T1000 (cell line): ENCODE data around the gene EIF4H.
"Not testable (repeated sequence)": the region's sequence is repeated elsewhere in the genome, so short reads cannot be mapped to it uniquely, and the experiment has no call there.

Source experiments
- DNase-seq: peaks from one replicate; lab custom pipeline; 2025; ENCODE audit warnings: mixed read lengths; lab: John Stamatoyannopoulos, UW

Gene EIF4H

DNA sequence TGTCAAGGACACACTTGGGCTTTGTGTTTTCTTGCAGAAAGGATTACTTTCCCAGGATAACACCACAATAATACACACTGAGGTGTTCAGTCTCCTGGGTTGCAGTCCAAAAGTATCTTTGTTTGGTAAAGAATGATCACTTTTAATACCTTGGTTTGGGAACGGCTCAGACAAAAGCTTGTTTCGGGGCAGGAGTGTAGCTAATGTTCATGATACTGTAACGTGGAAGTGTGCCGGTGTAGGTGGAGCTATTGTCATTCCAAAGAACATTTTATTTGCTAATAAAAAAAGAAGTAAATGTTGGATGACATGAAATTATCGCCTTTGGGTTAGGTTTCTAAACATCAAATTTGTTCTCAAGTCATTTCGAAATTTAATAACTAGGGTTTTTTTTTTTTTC is 1.2 kb downstream of the EIF4H start:
- DNase-seq = no peak

DNA sequence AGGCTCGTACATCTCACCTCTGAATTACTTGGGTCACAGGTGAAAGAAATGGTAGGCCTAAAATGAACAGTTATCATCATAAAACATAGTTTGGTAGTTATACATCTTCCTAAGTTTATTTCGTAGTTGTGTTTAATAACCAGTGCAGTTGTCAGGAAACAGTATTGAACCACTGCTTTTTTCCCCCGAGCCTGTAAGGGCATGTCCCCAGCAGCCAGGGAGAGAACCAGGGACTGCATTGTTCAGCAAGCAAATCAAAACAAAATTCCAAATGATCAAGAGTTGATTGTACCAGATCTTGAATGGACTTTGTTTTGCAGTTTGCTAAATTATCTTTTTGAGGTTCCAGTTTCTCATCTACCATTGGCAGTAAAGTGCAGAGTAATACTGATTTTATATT is 2.4 kb downstream of the EIF4H start:
- no peak for DNase-seq

DNA sequence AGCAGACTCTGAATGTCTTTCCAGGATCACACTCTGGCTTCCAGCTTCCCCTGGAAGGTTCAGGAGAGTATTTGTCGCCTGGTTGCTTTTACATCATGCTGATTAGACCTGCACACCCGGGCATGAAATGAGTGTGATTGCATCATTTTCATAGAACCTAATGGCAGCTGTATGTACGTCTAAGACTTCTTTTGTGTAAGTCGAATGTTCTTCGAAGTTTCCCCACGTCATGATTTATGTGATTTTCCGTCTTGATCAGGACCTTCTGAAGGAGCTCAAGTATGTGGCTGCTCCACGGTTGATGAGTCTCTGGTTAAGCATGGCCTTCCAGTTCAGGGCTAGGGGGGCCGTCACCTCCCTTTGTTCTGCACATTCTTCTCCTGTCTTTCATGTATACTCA is 4.5 kb downstream of the EIF4H start:
- DNase-seq = no peak

DNA sequence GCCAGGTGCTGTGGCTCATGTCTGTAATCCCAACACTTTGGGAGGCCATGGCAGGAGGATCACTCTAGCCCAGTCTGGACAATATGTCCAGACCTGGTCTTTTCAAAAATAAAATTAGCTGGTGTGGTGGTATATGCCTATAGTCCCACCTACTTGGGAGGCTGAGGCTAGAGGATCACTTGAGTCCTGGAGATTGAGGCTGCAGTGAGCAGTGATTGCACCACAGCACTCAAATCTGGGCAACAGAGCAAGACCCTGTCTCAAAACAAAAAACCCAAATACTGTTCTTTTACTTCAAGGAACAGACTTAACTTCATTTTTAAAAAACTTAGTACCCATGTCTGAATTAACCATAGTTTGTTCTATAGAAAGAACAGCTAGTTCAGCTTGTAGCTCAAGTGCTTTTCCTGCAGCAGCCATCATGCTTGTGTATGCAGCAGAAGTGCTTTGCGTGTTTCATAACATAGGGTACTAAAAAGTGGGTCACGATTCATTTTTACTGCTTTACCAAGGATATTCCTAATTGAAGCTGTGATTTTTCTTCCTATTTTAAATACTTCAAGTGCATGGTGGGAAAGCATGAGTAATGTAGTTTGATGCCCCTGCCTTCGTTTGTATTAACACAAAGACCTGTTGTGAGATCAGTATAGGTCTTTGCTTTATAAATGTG is 5.9 kb downstream of the EIF4H start:
- DNase-seq = no peak

DNA sequence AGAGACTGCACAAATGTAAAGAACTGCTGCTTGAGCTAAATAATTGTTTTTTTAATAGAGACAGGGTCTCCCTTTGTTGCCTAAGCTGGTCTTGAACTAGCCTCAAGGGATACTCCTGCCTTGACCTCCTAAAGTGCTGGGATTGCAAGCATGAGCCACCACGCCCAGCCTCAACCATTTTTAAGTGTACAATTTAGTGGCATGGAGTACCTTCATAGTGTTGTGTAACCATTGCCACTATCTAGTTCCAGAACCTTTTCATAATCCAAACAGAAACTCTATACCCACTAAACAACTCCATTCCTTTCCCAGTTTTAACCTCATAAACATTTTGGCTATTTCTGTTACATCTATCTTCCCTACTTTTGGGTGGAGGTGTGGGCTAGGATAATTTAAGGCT is 6.7 kb downstream of the EIF4H start:
- no peak for DNase-seq

DNA sequence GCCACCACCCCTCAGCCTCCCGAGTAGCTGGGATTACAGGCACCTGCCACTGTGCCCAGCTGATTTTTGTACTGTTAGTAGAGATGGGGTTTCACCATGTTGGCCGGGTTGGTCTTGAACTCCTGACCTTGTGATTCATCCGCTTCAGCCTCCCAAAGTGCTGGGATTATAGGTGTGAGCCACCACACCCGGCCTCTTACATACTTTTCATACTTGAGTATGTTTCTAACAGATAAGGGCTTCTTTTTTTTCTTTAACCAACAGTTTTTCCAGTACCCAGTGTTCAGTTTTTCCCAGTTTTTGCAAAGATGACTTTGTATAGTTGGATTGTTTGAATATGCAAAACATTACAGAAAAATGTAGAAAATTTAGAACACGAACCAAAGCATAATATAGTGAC is 7.7 kb downstream of the EIF4H start:
- no peak for DNase-seq

DNA sequence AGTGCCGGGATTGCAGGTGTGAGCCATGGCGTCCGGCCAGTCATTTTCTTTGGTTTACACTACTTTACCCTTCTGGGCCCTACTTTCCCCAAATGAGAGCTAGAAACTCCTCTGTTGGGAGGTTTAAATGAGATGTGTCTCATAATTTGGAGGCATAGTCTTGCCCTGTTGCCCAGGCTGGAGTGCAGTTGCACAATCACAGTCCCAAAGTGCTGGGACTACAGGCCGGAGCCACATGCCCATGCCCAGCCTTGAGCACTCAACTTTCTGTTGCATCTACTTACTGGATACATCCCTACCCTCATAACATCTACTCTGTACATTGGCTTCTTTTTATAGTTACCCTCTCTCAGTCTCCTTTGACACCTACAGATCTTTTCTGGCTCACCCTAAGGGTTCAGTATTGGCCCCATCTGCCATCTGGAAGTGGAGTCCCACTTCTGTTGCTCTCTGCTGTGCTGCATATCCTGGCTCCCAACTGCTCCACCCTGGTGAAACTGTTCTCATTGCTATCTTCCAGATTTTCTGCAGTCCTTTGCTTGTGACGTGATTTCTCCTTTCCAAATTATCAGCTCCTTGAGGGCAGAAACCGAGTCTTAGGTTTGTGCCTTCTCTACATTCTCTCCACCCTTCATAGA is 8.4 kb downstream of the EIF4H start:
- no peak for DNase-seq

DNA sequence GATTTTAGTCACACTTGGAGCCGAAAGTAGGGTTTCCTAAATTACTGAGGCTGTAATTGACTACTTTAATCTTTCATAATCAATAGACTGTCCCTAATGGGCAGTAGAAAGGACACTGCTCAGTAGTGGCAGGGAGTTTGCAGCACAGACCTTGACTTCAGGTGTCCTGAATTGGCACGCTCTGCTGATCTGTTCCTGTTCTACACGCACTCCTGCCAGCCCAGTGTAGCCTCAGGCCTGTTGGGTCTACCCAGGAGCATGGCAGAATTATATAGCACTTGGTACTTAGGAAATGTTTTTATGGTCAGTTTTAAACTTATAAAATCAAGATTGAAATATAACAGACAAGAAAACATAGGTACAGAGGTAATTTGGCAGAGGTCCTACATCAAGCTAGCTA is 9.0 kb downstream of the EIF4H start:
- DNase-seq = no peak

DNA sequence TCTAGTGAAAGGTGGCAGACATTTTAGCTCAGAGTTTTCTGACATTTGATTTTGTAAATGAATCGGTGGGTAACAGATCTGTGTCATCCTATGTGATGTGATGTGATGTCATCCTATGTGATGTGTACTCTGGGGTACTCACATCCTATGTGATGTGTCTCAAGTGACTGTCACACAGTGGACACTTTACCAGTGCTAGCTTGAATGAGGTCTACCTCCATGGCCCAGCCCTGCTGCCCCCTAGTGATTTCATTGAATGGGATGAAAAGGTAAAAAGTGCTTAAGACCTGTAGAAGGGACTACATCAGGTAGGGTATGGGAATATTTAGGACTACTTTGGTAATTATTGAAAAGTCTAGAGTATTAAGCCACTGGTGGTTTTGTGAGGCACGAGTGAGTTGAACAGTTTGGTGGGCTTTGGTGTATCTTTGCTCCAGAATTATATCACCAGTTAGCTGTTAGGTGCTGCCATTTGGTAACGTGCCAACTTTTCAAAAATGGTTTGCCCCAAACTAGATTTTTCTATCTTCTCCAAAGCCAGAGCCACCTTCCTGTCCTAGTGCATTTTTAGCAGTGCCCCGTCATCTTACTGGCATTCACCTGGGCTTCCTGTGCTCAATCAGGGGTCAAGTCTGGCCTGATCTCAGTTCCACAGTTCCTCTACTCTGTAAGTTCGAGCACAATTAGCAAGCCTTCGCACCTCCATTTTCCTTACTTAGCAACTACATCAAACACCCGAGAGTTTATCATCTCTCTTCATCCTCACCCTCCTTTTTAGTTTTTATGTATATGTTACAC is 9.7 kb downstream of the EIF4H start:
- no peak for DNase-seq

DNA sequence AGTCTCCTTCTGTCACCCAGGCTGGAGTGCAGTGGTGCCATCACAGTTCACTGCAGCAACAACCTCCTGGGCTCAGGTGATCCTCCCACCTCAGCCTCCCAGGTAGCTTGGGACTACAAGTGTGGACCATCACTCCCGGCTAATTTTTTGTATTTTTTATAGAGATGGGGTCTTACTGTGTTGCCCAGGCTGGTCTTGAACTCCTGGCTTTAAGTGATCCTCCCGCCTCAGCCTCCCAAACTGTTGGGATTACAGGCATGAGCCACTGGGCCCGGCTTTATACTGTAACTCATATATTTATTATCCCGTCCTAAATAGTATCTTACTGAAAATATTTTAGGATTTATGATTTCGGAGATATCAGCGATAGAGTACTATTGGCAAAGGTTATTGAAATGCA is 10.9 kb downstream of the EIF4H start:
- no peak for DNase-seq

DNA sequence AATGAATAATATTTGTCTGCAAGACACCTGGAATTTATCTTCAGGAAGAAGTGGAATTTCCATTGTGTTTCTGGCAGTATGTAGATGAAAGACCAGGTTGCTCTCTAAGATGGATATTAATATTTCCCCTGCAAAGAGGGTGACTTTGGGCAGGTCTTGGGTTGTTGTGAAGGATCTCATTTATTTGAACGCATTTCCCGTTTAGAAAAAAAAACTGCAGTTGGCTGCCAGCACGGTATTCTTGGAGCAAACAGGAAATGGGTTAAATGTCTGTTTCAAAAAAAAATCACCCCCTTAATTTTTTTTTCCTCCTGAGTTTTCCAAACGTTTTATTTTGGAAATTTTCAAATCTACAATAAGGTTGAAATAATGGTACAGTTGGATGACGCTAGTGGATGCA is 11.5 kb downstream of the EIF4H start:
- no peak for DNase-seq

DNA sequence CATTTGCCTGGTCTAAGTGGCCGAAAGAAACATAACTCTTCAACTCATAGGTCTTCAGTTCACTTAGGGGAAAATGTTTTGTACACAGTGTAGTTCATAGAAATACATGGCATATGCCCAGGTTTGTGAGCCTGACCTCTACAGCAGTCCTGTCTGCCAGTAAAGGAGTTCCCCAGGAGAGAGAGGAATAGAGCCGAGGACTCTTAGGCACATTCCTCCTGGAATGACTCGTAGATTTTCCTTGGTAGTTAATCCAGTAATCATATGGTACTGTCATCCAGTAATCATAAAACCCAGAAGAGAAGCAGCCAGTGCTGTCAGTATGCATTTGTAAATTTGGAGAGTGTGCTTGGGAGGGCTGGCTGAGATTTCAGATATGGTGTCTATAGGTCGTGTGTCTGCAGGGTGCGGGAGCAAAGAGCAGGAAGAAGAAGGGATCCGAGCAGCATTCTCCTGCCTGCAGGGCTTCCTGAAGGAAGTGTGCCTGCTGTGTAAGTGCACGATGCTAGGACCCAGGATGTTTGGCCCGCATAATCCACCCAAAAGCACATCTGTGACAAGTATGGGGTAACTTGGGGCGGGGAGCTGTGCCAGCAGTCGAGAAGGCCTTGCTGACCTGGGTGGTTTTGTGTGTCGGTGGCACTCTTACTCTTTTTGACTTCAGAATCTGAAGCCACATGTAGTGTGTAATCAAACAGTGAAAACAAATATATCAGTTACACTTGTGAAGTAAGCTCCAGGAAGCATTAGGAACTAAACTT is 13.9 kb downstream of the EIF4H start:
- DNase-seq = no peak

DNA sequence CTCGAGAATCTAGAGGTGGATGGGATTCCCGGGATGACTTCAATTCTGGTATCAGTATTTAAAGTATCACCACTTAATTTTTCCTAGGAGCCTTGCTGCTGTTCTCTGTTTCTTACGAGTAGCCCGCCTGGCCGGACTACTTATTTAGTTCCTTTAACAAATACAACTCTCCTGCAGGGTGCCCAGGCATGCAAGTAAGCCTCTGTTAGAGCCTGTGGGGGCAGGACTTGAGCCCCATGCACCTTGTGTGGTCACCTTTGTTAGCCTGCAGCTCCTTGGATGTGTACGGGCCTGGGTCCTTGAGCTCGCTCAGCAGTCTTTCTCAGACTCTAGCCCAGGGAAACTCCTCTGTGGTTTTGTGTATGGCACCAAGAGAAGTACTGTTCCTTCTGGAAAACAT is 16.1 kb downstream of the EIF4H start:
- no peak for DNase-seq

DNA sequence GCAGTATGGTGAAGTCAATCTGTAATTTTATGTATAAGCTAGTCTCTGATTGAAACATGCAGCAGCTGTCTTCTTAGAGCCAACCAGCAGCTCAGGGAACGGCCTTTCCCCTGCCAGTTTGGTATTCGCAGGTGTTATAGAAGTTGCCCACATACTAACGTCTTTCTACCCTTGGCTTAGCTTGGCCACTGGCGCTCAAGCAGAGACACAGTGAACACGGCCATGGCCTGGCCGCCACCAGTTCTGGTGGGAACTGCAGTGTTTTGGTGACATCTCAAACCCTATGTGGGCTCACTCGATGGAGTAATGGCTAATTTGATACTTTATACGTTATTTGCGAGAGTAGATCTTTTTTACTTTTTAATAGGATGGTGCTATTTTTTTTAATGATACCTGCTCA is 17.1 kb downstream of the EIF4H start:
- DNase-seq = no peak

DNA sequence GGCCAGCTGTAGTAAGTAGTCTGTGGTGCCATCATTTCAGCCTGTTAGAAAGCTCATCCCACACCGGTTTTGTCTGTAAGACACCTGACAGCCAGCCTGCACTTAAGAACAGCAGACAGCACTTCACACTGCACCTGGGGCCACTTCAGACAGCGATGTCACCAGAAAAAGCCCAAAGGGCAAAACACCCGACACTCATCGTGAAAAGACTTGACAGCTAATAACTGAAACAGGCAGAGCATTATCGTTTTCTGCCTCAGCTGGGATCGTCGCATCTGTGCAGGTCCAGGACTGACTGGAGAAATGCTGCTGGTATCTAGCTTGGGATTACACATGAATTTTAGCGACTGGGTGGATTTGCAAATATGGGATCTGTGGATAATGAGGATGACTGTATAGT is 18.9 kb downstream of the EIF4H start:
- DNase-seq = no peak

DNA sequence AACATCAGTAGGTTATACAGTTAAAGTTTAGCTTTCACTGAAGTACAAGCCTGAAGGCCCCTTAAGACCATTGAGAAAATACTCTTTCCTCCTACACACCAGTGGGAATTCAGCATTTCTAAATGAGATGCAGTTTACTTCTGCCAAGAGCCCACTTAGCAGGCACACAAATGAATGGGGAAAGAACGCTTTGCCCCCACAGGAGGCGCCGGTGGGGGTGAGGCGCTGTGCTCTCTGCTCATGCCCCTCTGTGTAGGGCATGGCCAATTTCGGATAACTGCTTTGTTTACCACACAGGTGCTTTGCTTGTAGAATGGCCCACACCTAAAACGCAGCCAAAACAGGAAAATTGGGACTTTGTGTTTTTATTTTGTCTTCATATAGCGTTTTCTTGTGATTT is 19.8 kb downstream of the EIF4H start:
- no peak for DNase-seq

DNA sequence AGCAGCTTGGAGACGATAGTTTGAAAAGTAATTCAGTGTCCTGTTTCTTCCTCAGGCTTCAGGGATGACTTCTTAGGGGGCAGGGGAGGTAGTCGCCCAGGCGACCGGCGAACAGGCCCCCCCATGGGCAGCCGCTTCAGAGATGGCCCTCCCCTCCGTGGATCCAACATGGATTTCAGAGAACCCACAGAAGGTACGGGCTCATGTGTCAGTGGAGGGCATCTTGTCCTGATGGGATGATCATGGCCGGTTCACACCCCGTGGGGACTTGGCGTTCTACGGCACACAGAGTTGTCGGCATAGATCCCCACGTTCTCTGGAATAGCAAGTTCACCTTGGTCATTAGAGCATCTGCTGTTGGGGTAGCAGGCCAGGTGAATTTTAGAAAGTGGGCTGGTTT is 20.5 kb downstream of the EIF4H start:
- DNase-seq = no peak

DNA sequence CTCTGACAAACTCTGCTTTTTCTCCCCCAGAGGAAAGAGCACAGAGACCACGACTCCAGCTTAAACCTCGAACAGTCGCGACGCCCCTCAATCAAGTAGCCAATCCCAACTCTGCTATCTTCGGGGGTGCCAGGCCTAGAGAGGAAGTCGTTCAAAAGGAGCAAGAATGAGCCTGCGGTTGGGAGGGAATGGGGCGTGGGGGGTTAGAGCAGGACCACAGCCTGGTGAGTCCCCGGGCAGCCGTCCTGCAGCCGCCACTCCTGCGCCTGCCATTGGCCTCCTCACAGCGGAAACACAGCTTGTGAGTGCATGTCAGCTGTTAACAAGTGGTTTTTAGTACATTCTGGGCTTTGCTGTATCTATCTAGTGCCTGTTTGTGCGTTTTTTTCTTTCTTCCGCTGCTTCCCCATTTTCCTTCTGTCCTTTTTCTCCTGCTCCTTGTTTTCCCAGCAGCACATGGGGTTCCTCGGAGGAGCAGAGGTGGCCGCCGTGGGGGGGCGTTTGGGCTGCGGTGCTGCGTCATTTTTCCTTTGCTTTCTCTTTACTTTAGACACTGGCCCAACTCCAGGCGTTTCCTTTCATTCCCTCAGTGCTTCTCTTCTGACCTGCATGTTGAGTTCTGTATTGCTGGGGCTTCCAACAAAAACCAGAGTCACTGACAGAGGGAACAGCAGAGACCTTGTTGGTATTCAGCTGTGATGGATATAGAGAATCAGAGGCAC is 21.1 kb downstream of the EIF4H start:
- not testable (repeated sequence) for DNase-seq

DNA sequence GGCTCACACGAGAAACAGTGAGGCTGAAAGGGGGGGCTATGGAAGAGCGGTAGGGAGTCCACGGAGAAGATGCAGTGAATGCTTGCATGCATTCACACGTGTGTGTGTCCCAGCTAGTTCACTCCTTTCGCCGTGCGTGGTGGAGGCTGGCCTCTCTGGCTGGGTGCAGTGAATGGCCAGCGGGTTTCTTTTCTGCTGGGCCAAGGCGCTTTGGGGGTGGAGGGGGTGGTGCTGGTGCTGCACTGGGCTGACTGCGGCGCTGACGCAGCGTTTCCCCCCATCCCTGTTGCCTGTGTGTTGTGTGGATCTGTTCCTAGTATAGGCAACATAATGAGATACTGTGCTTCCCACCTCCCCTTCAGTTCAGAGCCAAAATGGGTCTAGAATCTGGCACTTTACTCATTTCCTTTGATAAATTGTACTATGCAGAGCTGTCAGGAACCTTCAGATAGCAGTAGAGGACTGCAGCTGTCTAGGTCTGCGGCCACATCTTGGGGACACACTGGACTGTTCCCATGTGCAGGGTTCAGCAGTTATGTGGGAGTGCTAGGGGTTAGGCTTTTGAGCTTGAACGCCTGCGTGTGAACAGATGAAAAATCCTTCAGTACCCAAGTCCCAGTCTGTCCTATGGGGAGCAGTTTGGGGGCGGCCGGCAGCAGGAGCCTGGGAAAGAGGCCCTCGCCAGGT is 22.0 kb downstream of the EIF4H start:
- not testable (repeated sequence) for DNase-seq

DNA sequence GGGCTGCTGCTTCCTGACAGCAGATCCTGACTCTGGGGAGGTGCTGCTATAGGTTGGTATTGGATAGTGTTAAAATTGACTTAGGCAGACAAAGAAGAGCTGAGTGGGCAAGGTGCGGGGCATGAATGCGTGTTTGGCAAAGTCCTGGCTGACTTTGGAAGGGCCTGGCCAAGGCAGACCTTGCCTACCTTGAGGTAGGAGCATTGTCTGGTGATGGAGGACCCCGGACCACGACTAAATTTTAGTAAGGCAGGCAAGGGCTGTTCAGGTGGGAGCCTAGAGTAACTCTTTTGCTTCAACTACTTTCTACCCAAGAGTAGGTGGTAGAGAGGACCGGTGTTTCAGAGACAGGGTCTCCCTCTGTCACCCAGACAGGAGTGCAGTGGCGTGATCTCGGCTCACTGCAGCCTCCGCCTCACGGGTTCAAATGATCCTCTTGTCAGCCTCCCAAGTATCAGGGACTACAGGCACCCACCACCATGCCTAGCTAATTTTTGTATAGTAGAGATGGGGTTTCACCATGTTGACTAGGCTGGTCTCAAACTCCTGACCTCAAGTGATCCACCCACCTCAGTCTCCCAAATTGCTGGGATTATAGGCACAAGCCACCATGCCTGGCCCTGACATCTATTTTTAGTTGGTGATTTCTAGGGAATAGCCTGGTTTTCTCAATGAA is 23.4 kb downstream of the EIF4H start:
- DNase-seq = no peak
